SU-DHL-6 (cell line): ENCODE results near the gene DDB1.

Experiments
- EZH2phosphoT487 ChIP-seq: fragments of 200-600 bp; sonication (generic), shearing (Covaris generic); conservative IDR thresholded peaks from 2 replicates; pipeline ENCODE4 v1.6.1; 2018; ENCODE audit warnings: mild to moderate bottlenecking, antibody characterized with exemption, low read length, moderate library complexity, mixed read lengths
- TF ChIP-seq, protein P1 (sequence below): fragments of 200-600 bp; sonication (generic); IDR thresholded peaks from one replicate; pipeline ENCODE4 v1.5.1; 2017; ENCODE audit warnings: antibody characterized with exemption, mild to moderate bottlenecking, low read length, moderate library complexity; ENCODE audit not compliant: insufficient read depth, poor library complexity, severe bottlenecking

- TF ChIP-seq EZH2phosphoT487, result no peak
- TF ChIP-seq, protein P1, sequence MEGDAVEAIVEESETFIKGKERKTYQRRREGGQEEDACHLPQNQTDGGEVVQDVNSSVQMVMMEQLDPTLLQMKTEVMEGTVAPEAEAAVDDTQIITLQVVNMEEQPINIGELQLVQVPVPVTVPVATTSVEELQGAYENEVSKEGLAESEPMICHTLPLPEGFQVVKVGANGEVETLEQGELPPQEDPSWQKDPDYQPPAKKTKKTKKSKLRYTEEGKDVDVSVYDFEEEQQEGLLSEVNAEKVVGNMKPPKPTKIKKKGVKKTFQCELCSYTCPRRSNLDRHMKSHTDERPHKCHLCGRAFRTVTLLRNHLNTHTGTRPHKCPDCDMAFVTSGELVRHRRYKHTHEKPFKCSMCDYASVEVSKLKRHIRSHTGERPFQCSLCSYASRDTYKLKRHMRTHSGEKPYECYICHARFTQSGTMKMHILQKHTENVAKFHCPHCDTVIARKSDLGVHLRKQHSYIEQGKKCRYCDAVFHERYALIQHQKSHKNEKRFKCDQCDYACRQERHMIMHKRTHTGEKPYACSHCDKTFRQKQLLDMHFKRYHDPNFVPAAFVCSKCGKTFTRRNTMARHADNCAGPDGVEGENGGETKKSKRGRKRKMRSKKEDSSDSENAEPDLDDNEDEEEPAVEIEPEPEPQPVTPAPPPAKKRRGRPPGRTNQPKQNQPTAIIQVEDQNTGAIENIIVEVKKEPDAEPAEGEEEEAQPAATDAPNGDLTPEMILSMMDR, result no peak
Measured at GRCh38 chr11:61349916-61350315, 17.0 kb upstream of the DDB1 start.
